T-helper 1 cell (primary cell): Measurements from ENCODE around the gene PRMT5.

ENCODE experiments used
- DNase-seq, 5 donors: peaks; one replicate each; pipeline ENCODE4 v3.0.0-alpha.2; 2012 to 2020

PRMT5 gene

DNA sequence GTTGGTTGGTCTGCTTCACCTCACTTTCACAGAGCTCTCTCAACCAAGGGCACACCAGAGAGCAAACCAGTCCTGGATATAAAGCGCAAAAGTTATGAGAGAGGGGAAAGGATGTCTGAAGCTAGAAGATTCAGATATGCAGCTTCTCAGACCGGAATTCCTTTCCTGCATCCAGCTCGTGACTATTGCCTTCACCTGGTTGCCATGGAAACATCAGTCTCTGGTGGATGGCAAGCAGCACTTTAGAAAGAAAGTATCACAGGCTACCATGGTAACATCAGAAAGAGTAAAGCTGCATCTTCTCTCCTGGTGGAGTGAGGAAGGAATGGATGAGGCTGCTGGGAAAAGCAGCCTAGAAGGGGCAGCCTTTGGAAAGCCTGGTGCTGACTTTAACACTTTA is 32.4 kb downstream of the PRMT5 start:
- no peak for DNase-seq

- no peak for DNase-seq
Measured at GRCh38 chr14:22896356-22896755, 32.8 kb downstream of the PRMT5 start.

- no peak for DNase-seq
Measured at GRCh38 chr14:22895402-22895801, 33.8 kb downstream of the PRMT5 start.

GRCh38 chr14:22893706-22894105 is 35.5 kb downstream of the PRMT5 start:
- DNase-seq = no peak

DNA sequence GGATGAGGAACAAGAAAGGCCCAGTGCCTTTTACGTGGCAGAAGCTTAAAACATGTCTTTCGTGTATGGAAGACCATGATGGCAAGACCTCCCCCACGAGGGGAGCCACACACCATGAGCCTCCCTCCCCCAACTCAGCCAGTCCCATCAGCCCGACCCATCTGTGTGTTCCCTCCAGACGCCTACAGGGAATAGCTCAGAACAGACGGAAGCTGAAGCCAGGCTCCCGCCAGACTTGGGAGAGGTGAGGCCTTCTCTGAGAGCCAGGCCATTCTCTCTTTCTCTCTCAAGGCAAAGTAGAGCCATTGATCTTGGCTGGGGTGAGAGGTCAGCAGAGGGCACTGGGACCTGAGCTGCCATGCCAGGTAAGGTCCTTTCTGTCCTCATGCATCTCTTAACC is 36.7 kb downstream of the PRMT5 start:
- DNase-seq = no peak

DNA sequence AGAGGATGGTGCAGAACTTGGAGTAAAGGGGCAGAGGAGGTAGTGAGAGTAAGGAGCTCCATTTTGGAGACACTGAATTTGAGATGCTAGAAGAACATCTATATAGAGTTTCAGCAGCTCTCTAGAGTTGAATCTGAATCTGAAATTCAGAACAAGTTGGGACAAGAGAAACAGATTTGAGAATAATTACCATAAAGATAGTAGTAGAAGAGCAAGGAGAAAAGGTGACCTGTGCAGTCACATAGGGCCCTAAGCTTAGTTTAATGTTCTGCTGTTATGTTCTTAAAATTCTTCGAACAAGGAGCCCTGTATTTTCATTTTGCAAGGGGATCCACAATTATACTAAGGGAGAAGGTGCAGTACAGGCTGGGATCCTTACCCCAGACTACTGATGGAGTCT is 38.8 kb downstream of the PRMT5 start:
- DNase-seq = no peak

GRCh38 chr14:22888662-22889061 is 40.5 kb downstream of the PRMT5 start:
- peak in 1 of 5 donors; percentile 67 for DNase-seq

DNA sequence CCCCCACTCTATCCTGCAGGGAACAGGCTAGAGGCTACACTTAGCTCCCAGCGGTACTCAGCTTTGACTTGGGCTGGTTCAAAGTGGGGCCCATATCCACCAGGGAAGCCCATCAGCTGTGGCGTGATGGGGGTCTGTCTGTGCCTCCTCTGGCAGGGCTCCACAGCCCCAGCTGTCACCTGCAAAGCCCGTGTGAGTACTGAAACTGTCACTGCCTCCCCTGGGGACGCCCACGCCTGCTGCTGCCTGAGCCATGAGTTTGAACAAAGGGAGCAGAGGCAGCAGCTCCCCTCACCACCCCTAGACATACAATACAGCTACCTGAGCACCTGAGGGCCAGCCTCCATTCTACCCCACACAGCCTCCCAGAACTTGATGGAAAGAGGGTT is 41.2 kb downstream of the PRMT5 start:
- DNase-seq = no peak

GRCh38 chr14:22887260-22887989 is 41.8 kb downstream of the PRMT5 start:
- DNase-seq = peak in 4 of 5 donors; percentile 23 to 83 (median 28)

DNA sequence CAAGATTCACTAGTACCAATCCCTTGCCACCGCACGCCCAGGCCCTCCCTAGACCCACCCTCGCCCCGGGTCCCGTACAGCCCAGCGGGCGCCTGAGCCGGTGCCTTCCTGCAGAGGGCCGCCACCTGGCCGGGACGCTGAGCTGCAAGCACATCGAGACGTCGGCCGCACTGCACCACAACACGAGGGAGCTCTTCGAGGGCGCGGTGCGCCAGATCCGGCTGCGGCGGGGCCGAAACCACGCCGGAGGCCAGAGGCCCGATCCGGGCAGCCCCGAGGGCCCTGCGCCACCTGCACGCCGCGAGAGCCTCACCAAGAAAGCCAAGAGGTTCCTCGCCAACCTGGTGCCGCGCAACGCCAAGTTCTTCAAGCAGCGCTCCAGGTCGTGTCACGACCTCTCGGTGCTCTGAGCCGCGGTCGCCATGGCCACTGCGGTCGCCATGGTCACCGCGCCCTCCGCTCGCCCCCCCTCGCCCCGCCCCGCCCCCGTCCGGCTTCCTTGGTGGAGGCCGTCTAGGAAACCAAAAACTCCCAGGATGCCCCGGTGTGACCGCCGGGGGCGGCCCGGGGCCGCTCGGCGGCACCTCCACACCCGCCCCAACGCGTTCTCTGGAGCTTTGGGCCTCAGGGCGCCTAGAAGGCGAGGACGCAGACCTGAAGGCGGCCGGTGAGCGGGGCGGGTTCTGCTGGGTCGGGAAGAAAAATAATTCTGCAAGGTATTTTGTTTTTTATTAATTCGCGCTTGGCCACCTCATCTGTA is 42.5 kb downstream of the PRMT5 start:
- peak; percentile 63 to 90 (median 68) for DNase-seq

GRCh38 chr14:22885975-22886374 is 43.2 kb downstream of the PRMT5 start:
- no peak for DNase-seq

- no peak for DNase-seq
Measured at GRCh38 chr14:22884738-22885523, 44.2 kb downstream of the PRMT5 start.

DNA sequence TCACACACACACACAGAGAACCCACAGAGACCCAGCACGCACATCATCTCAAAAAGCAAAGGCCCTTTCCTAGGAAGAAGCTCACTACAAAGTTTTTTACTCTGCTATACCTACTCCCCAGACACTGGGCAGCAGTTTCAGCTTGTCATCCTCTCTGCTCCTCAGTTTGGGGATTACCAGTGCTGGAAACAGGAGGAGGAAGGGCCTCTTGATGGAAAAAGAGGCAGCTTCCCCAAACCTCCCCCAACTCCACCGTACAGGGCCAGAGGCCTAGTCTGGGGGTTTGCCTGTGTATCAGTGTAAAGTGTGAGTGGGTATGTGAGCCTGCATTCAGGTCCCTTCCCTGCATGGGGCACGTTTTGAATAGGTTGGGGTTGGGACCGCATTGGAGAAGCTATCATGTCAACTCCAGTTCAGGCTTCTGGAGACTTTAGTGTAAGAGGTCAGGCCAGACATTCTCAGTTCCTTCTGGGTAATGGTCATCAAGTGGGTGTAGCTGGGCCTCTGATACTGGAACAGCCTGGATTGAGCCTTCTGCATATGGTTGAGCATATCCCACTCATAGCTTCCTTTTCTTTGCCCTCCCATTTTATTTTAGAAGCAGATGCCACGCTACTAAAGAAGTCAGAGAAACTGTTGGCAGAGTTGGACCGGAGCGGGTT is 45.0 kb downstream of the PRMT5 start:
- DNase-seq = no peak

GRCh38 chr14:22883173-22883976 is 45.8 kb downstream of the PRMT5 start, which contains the start of gene REM2:
TSS of gene REM2 (plus strand) at chr14:22883222. CDS start at chr14:22883288, 66 bp downstream.
- DNase-seq = no peak

- peak in 2 of 5 donors; percentile 23 for DNase-seq
Measured at GRCh38 chr14:22882529-22883172, 46.5 kb downstream of the PRMT5 start.

DNA sequence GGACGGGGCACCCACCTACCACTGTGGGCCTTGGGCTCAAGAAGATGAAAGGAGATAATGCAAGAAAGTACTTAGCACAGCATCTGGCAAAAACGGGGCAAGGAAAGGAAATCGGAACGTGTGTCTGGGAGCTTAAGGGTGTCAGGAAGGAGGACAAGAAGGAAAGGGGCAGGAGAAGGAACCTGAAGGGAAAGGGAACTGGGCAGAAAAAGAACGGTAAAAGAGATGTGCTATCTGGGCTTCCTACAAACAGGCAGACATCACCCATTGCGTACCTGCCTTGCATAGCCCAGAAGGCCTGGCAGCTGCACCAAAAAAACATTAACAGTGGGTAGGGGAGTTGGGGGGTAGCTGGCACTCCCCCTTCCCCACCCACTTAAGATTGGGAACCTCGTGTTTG is 47.1 kb downstream of the PRMT5 start:
- no peak for DNase-seq

- DNase-seq = no peak
Measured at GRCh38 chr14:22878271-22879246, 50.6 kb downstream of the PRMT5 start.

GRCh38 chr14:22877000-22877501 is 52.1 kb downstream of the PRMT5 start:
- no peak for DNase-seq

DNA sequence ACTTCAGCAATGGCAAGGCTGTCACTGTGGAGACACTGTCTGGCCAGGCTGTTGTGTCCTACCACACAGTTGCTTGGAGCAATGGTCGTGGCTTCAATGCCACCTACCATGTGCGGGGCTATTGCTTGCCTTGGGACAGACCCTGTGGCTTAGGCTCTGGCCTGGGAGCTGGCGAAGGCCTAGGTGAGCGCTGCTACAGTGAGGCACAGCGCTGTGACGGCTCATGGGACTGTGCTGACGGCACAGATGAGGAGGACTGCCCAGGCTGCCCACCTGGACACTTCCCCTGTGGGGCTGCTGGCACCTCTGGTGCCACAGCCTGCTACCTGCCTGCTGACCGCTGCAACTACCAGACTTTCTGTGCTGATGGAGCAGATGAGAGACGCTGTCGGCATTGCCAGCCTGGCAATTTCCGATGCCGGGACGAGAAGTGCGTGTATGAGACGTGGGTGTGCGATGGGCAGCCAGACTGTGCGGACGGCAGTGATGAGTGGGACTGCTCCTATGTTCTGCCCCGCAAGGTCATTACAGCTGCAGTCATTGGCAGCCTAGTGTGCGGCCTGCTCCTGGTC is 53.3 kb downstream of the PRMT5 start:
- DNase-seq = no peak
